ENCODE data around the gene ALDH3B2.
"Not testable (repeated sequence)": the region's sequence is repeated elsewhere in the genome, so short reads cannot be mapped to it uniquely, and the experiment has no call there.

Gene ALDH3B2

GRCh38 chr11:67628710-67629385, 45.6 kb downstream of the ALDH3B2 start:
- H3K27ac Mint-ChIP-seq, result peak overlapping the region; percentile 93
- DNase-seq (no peak), ATAC-seq (replicated peaks) (no peak)
- H3K4me3 Mint-ChIP-seq, result peak overlapping the region; percentile 79 to 81
- peaks cover 16 to 33% of the 10 kb centered on the region in 2 donors for H3K4me1 Mint-ChIP-seq
- H3K27me3 Mint-ChIP-seq, result no peaks in the 10 kb centered on the region
- no peaks in the 10 kb centered on the region for H3K9me3 Mint-ChIP-seq
- peaks cover 14 to 18% of the 10 kb centered on the region in 2 donors for H3K36me3 Mint-ChIP-seq

- no peaks in the 10 kb centered on the region for H3K9me3 Mint-ChIP-seq
- peak overlapping the region in 1 of 2 donors; percentile 50 for H3K4me3 Mint-ChIP-seq
- no peak for DNase-seq
- H3K27ac Mint-ChIP-seq, result peak overlapping the region; percentile 25
- no peaks in the 10 kb centered on the region for H3K27me3 Mint-ChIP-seq
- peaks cover 16 to 33% of the 10 kb centered on the region in 2 donors for H3K4me1 Mint-ChIP-seq
- ATAC-seq (replicated peaks), result no peak
- peaks cover 14 to 18% of the 10 kb centered on the region in 2 donors for H3K36me3 Mint-ChIP-seq
These were observed 46.4 kb downstream of the ALDH3B2 start for GRCh38 chr11:67627812-67628624.

GRCh38 chr11:67627441-67627811, 47.0 kb downstream of the ALDH3B2 start:
- peak overlapping the region in 1 of 2 donors; percentile 50 for H3K4me3 Mint-ChIP-seq
- H3K27me3 Mint-ChIP-seq, result no peaks in the 10 kb centered on the region
- no peak for DNase-seq
- H3K9me3 Mint-ChIP-seq, result no peaks in the 10 kb centered on the region
- peak overlapping the region; percentile 25 for H3K27ac Mint-ChIP-seq
- H3K36me3 Mint-ChIP-seq, result peaks cover 14 to 18% of the 10 kb centered on the region in 2 donors
- no peak for ATAC-seq (replicated peaks)
- peaks cover 16 to 33% of the 10 kb centered on the region in 2 donors for H3K4me1 Mint-ChIP-seq

- Mint-ChIP-seq H3K4me1 (peaks cover 15 to 31% of the 10 kb centered on the region in 2 donors), H3K4me3 (no peak overlapping the region), H3K27ac (no peak overlapping the region), H3K36me3 (peaks cover 14 to 18% of the 10 kb centered on the region in 2 donors), H3K27me3 (no peaks in the 10 kb centered on the region), H3K9me3 (no peaks in the 10 kb centered on the region)
- ATAC-seq (replicated peaks), result no peak
- no peak for DNase-seq
These were observed 47.5 kb downstream of the ALDH3B2 start for GRCh38 chr11:67626970-67627369.

GRCh38 chr11:67626131-67626833, 48.1 kb downstream of the ALDH3B2 start:
- not testable (repeated sequence) for ATAC-seq (replicated peaks); H3K27me3 Mint-ChIP-seq; H3K4me3 Mint-ChIP-seq; H3K9me3 Mint-ChIP-seq; DNase-seq; H3K27ac Mint-ChIP-seq
- peaks cover 14 to 18% of the 10 kb centered on the region in 2 donors for H3K36me3 Mint-ChIP-seq
- H3K4me1 Mint-ChIP-seq, result peaks cover 15 to 28% of the 10 kb centered on the region in 2 donors

- H3K9me3 Mint-ChIP-seq; DNase-seq; H3K27me3 Mint-ChIP-seq; H3K4me3 Mint-ChIP-seq; ATAC-seq (replicated peaks); H3K27ac Mint-ChIP-seq: not testable (repeated sequence)
- Mint-ChIP-seq H3K36me3 (peaks cover 22 to 29% of the 10 kb centered on the region in 2 donors), H3K4me1 (peaks cover 8 to 15% of the 10 kb centered on the region in 2 donors)
These were observed 50.6 kb downstream of the ALDH3B2 start for GRCh38 chr11:67623795-67624194.

GRCh38 chr11:67622905-67623304, 51.5 kb downstream of the ALDH3B2 start:
- H3K4me1 Mint-ChIP-seq; H3K9me3 Mint-ChIP-seq; ATAC-seq (replicated peaks); DNase-seq; H3K27me3 Mint-ChIP-seq; H3K4me3 Mint-ChIP-seq; H3K27ac Mint-ChIP-seq: not testable (repeated sequence)
- H3K36me3 Mint-ChIP-seq, result peaks cover 22 to 29% of the 10 kb centered on the region in 2 donors

- not testable (repeated sequence) for H3K4me1 Mint-ChIP-seq; H3K27me3 Mint-ChIP-seq; ATAC-seq (replicated peaks); H3K27ac Mint-ChIP-seq; H3K9me3 Mint-ChIP-seq; DNase-seq; H3K4me3 Mint-ChIP-seq
- peaks cover 12 to 24% of the 10 kb centered on the region in 2 donors for H3K36me3 Mint-ChIP-seq
These were observed 52.5 kb downstream of the ALDH3B2 start for GRCh38 chr11:67621928-67622327.

- not testable (repeated sequence) for H3K9me3 Mint-ChIP-seq; H3K27me3 Mint-ChIP-seq; H3K4me3 Mint-ChIP-seq; H3K27ac Mint-ChIP-seq; DNase-seq; ATAC-seq (replicated peaks)
- H3K36me3 Mint-ChIP-seq, result peaks cover 8 to 17% of the 10 kb centered on the region in 2 donors
- peaks cover 12 to 16% of the 10 kb centered on the region in 2 donors for H3K4me1 Mint-ChIP-seq
These were observed 53.8 kb downstream of the ALDH3B2 start for GRCh38 chr11:67620621-67621020.

GRCh38 chr11:67619683-67620618, 54.5 kb downstream of the ALDH3B2 start:
- H3K9me3 Mint-ChIP-seq; H3K27ac Mint-ChIP-seq; H3K4me3 Mint-ChIP-seq; DNase-seq; ATAC-seq (replicated peaks); H3K27me3 Mint-ChIP-seq: not testable (repeated sequence)
- Mint-ChIP-seq H3K36me3 (peaks cover 9 to 17% of the 10 kb centered on the region in 2 donors), H3K4me1 (peaks cover 16% of the 10 kb centered on the region in 2 donors)

GRCh38 chr11:67618901-67619659, 55.3 kb downstream of the ALDH3B2 start:
- not testable (repeated sequence) for DNase-seq; H3K27ac Mint-ChIP-seq; H3K9me3 Mint-ChIP-seq; H3K4me3 Mint-ChIP-seq; ATAC-seq (replicated peaks); H3K27me3 Mint-ChIP-seq
- peaks cover 9 to 17% of the 10 kb centered on the region in 2 donors for H3K36me3 Mint-ChIP-seq
- H3K4me1 Mint-ChIP-seq, result peaks cover 24 to 25% of the 10 kb centered on the region in 2 donors

GRCh38 chr11:67617243-67617953, 57.0 kb downstream of the ALDH3B2 start:
- DNase-seq (no peak), ATAC-seq (replicated peaks) (no peak)
- Mint-ChIP-seq H3K27ac (peak overlapping the region; percentile 27), H3K4me1 (peaks cover 38 to 41% of the 10 kb centered on the region in 2 donors), H3K36me3 (peaks cover 21 to 32% of the 10 kb centered on the region in 2 donors), H3K4me3 (peak overlapping the region in 1 of 2 donors; percentile 19), H3K9me3 (no peaks in the 10 kb centered on the region), H3K27me3 (peaks cover 0 to 7% of the 10 kb centered on the region in 2 donors)

Data from stimulated activated naive B cell treated with anti-CD40 and anti-IgM and Interleukin-4, amounts not matched to agents 10 μg/mL and 1 μg/mL and 100 μg/mL, for 72 hours (primary cell).